ENCODE data around the gene RSPH1. TPM values are rescaled to one million over a fixed set of nuclear protein-coding genes. Genes with fewer than 3 reads are reported as not detected.

The RSPH1 gene
- total and polyA plus RNA-seq, 2 of the 8 experiments (the other 6 are each of a cell fraction or from before 2014, with no cell fraction given): 0.24 TPM; not detected in 1

GRCh38 chr21:42423685-42424084 is 72.3 kb downstream of the RSPH1 start (continued):
- no peak for TF ChIP-seq CHD7 (IDR thresholded peaks at IDR 0.05; ENCODE audit: insufficient replicate concordance, low read length)
- TF ChIP-seq ASH2L (IDR thresholded peaks at IDR 0.05; ENCODE audit: low read length): no peak
- TF ChIP-seq KDM1A (IDR thresholded peaks at IDR 0.05; ENCODE audit: borderline replicate concordance, low read length): no peak
- TF ChIP-seq POLR2AphosphoS5 (IDR thresholded peaks at IDR 0.05; ENCODE audit: low read depth, low read length): no peak

All from H1 (cell line).